HTR-8/SVneo (cell line): ENCODE measurements around the gene MMRN1.

Experiments
- DNase-seq: peaks from one replicate; pipeline ENCODE4 v3.0.0; 2011; ENCODE audit warnings: low spot score, mixed read lengths; ENCODE audit not compliant: insufficient read length
- FAIRE-seq: peaks from 2 replicates; lab custom pipeline; 2011; peaks lifted over from hg19 to GRCh38; lab: Jason Lieb, UNC

MMRN1 gene

GRCh38 chr4:89909889-89910288, 15.2 kb downstream of the MMRN1 start:
- no peak for DNase-seq
- FAIRE-seq = no peak

GRCh38 chr4:89913623-89914022, 19.0 kb downstream of the MMRN1 start:
- FAIRE-seq (no peak), DNase-seq (no peak)

- FAIRE-seq = no peak
- DNase-seq = no peak
Observed at GRCh38 chr4:89914609-89915550, 20.2 kb downstream of the MMRN1 start.

GRCh38 chr4:89915937-89916336, 21.3 kb downstream of the MMRN1 start:
- DNase-seq = no peak
- no peak for FAIRE-seq

- FAIRE-seq (no peak), DNase-seq (no peak)
Observed at GRCh38 chr4:89922848-89923416, 28.3 kb downstream of the MMRN1 start.

- DNase-seq = no peak
- no peak for FAIRE-seq
Observed at GRCh38 chr4:89928838-89929237, 34.2 kb downstream of the MMRN1 start.

GRCh38 chr4:89929425-89930159, 34.9 kb downstream of the MMRN1 start:
- DNase-seq (no peak), FAIRE-seq (no peak)

GRCh38 chr4:89939546-89939945, 44.9 kb downstream of the MMRN1 start:
- FAIRE-seq (no peak), DNase-seq (no peak)

GRCh38 chr4:89939994-89940393, 45.3 kb downstream of the MMRN1 start:
- DNase-seq (no peak), FAIRE-seq (no peak)

- DNase-seq = no peak
- FAIRE-seq = no peak
Observed at GRCh38 chr4:89942811-89943210, 48.2 kb downstream of the MMRN1 start.

GRCh38 chr4:89949782-89950387, 55.2 kb downstream of the MMRN1 start:
- no peak for FAIRE-seq
- DNase-seq = no peak

GRCh38 chr4:89952458-89952857, 57.8 kb downstream of the MMRN1 start:
- FAIRE-seq (no peak), DNase-seq (no peak)

- FAIRE-seq (no peak), DNase-seq (no peak)
Observed at GRCh38 chr4:89954906-89955695, 60.4 kb downstream of the MMRN1 start.

- FAIRE-seq (no peak), DNase-seq (no peak)
Observed at GRCh38 chr4:89957046-89957926, 62.6 kb downstream of the MMRN1 start.

- FAIRE-seq (no peak), DNase-seq (no peak)
Observed at GRCh38 chr4:89981789-89982334, 87.2 kb downstream of the MMRN1 start.

- FAIRE-seq (no peak), DNase-seq (no peak)
Observed at GRCh38 chr4:89988268-89988667, 93.6 kb downstream of the MMRN1 start.

GRCh38 chr4:89992744-89993143, 98.1 kb downstream of the MMRN1 start:
- FAIRE-seq (no peak), DNase-seq (no peak)

GRCh38 chr4:89994176-89994873, 99.7 kb downstream of the MMRN1 start:
- DNase-seq (no peak), FAIRE-seq (no peak)
